ENCODE results near the gene GUSB.
"Not testable (repeated sequence)": the region's sequence is repeated elsewhere in the genome, so short reads cannot be mapped to it uniquely, and the experiment has no call there.

The GUSB gene

DNA sequence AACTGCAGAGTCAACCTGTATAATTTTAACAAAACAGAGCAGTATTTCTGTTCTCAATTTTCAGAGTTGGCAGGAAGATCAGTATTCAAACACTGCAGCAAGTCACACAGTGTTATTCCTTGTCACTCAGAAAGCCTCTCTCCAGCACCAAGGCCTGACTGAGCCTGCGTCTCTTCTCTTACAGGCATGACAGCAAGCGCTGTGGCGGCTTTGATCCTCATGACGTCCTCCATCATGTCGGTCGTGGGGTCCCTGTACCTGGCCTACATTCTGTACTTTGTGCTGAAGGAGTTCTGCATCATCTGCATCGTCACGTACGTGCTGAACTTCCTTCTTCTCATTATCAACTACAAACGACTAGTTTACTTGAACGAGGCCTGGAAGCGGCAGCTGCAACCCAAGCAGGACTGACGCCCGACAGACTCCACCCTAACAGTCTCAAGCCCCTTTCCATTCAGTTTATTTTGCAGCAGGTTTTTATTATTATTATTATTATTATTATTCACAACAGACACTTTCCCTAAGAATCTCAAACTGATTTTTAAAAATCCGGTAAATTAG, 28.0 kb downstream of the GUSB start:
- H3K4me3 ChIP-seq (ENCODE audit: control insufficient read depth in 1 of 7, extremely low read depth in 1 of 7, insufficient read depth in 4 of 7, low read depth in 2 of 7, low read length in 6 of 7) = no peak overlapping the region
- CTCF ChIA-PET = interaction anchor here (1.1 kb wide), 1 partner anchor 26 kb away, joined by 3 read pairs; no protein-coding TSS in a partner anchor
- H3K9me3 ChIP-seq (ENCODE audit: control extremely low read depth in 1 of 5, control insufficient read depth in 4 of 5, insufficient read depth in 2 of 5, low read depth in 1 of 5, low read length in 4 of 5) = no peaks in the 10 kb centered on the region
- H3K36me3 ChIP-seq (ENCODE audit: control insufficient read depth in 4 of 4, insufficient read depth in 4 of 4, low read length in 3 of 4) = peaks cover 15 to 46% (median 22%) of the 10 kb centered on the region in 4 experiments
- 79% methylated on average over 9 of the region's 15 CpGs for whole genome bisulfite sequencing (ENCODE audit: insufficient coverage)
- no peaks in the 10 kb centered on the region for H3K27me3 ChIP-seq (replicated peaks in 2 of 5; ENCODE audit: control insufficient read depth in 4 of 5, insufficient read depth in 5 of 5, low read length in 4 of 5)
- peak overlapping the region in 1 of 2 experiments; percentile 60 for H3K27ac ChIP-seq (ENCODE audit: insufficient read depth in 1 of 2, low read depth in 1 of 2, low read length in 2 of 2, poor library complexity in 1 of 2, severe bottlenecking in 2 of 2)
- POLR2A ChIA-PET = no interaction called here
- H3K4me1 ChIP-seq (ENCODE audit: control extremely low read depth in 1 of 4, control insufficient read depth in 4 of 4, insufficient read depth in 4 of 4, low read length in 3 of 4) = peaks cover 0 to 19% (median 6%) of the 10 kb centered on the region in 4 experiments
- DNase-seq = peak in 2 of 3 donors; percentile 13 to 40

- DNase-seq = peak; percentile 40 to 78 (median 66)
- ChIA-PET CTCF (interaction anchor here (0.6 to 1.1 kb wide), 2 partner anchors 25 to 919 kb away, joined by 3 read pairs; no protein-coding TSS in a partner anchor), POLR2A (no interaction called here)
- no peaks in the 10 kb centered on the region for H3K27me3 ChIP-seq (replicated peaks in 2 of 5; ENCODE audit: control insufficient read depth in 4 of 5, insufficient read depth in 5 of 5, low read length in 4 of 5)
- H3K36me3 ChIP-seq (ENCODE audit: control insufficient read depth in 4 of 4, insufficient read depth in 4 of 4, low read length in 3 of 4) = peaks cover 12 to 37% (median 19%) of the 10 kb centered on the region in 4 experiments
- no peaks in the 10 kb centered on the region for H3K9me3 ChIP-seq (ENCODE audit: control extremely low read depth in 1 of 5, control insufficient read depth in 4 of 5, insufficient read depth in 2 of 5, low read depth in 1 of 5, low read length in 4 of 5)
- peak overlapping the region in 1 of 2 experiments; percentile 60 for H3K27ac ChIP-seq (ENCODE audit: insufficient read depth in 1 of 2, low read depth in 1 of 2, low read length in 2 of 2, poor library complexity in 1 of 2, severe bottlenecking in 2 of 2)
- H3K4me1 ChIP-seq (ENCODE audit: control extremely low read depth in 1 of 4, control insufficient read depth in 4 of 4, insufficient read depth in 4 of 4, low read length in 3 of 4) = peaks cover 0 to 19% (median 6%) of the 10 kb centered on the region in 4 experiments
- peak overlapping the region in 2 of 7 experiments; percentile 6 to 46 for H3K4me3 ChIP-seq (ENCODE audit: control insufficient read depth in 1 of 7, extremely low read depth in 1 of 7, insufficient read depth in 4 of 7, low read depth in 2 of 7, low read length in 6 of 7)
- 48% methylated on average over 4 of the region's 5 CpGs for WGBS (ENCODE audit: insufficient coverage)
Measured at GRCh38 chr7:65953001-65953720, 28.9 kb downstream of the GUSB start.

- CTCF ChIA-PET = no interaction called here
- POLR2A ChIA-PET = interaction anchor here (0.6 kb wide), 1 partner anchor 1091 kb away, joined by 5 read pairs; no protein-coding TSS in a partner anchor
- DNase-seq = peak in 2 of 3 donors; percentile 46 to 67
Measured at GRCh38 chr7:65951837-65952578, 30.0 kb downstream of the GUSB start.

DNA sequence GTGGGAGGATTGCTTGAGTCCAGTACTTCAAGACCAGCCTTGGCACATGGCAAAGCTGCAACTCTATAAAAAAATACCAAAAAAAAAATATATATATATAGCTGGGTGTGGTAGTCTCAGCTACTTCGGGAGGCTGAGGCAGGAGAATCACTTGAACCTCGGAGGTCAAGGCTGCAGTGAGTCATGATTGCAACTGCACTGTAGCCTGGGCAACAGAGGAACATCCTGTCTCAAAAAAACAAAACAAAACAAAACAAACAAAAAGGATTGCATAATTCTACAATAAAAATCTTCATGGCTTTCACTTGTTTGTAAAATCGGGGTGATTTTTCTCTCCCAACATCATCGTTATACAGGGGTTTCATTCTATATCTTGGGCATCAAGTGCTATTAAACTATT, 35.1 kb downstream of the GUSB start:
- ChIA-PET CTCF (no interaction called here), POLR2A (no interaction called here)
- 100% methylated on average over 2 of the region's 4 CpGs for WGBS (ENCODE audit: insufficient coverage)
- Histone ChIP-seq H3K4me1 (ENCODE audit: control extremely low read depth in 1 of 4, control insufficient read depth in 4 of 4, insufficient read depth in 4 of 4, low read length in 3 of 4) (peaks cover 0 to 3% (median 0%) of the 10 kb centered on the region in 4 experiments), H3K4me3 (ENCODE audit: control insufficient read depth in 1 of 7, extremely low read depth in 1 of 7, insufficient read depth in 4 of 7, low read depth in 2 of 7, low read length in 6 of 7) (no peak overlapping the region), H3K27ac (ENCODE audit: insufficient read depth in 1 of 2, low read depth in 1 of 2, low read length in 2 of 2, poor library complexity in 1 of 2, severe bottlenecking in 2 of 2) (peak overlapping the region in 1 of 2 experiments; percentile 49), H3K27me3 (replicated peaks in 2 of 5; ENCODE audit: control insufficient read depth in 4 of 5, insufficient read depth in 5 of 5, low read length in 4 of 5) (no peaks in the 10 kb centered on the region), H3K9me3 (ENCODE audit: control extremely low read depth in 1 of 5, control insufficient read depth in 4 of 5, insufficient read depth in 2 of 5, low read depth in 1 of 5, low read length in 4 of 5) (no peaks in the 10 kb centered on the region), H3K36me3 (ENCODE audit: control insufficient read depth in 4 of 4, insufficient read depth in 4 of 4, low read length in 3 of 4) (peaks cover 0 to 3% (median under 1%) of the 10 kb centered on the region in 4 experiments)
- peak; percentile 16 to 64 (median 49) for DNase-seq

More at GRCh38 chr7:65951837-65952578, 30.0 kb downstream of the GUSB start:
- H3K27me3 ChIP-seq (replicated peaks in 2 of 5; ENCODE audit: control insufficient read depth in 4 of 5, insufficient read depth in 5 of 5, low read length in 4 of 5) = no peaks in the 10 kb centered on the region
- 96% methylated on average over 8 of the region's 9 CpGs for WGBS (ENCODE audit: insufficient coverage)
- no peaks in the 10 kb centered on the region for H3K9me3 ChIP-seq (ENCODE audit: control extremely low read depth in 1 of 5, control insufficient read depth in 4 of 5, insufficient read depth in 2 of 5, low read depth in 1 of 5, low read length in 4 of 5)
- no peak overlapping the region for H3K4me3 ChIP-seq (ENCODE audit: control insufficient read depth in 1 of 7, extremely low read depth in 1 of 7, insufficient read depth in 4 of 7, low read depth in 2 of 7, low read length in 6 of 7)
- H3K4me1 ChIP-seq (ENCODE audit: control extremely low read depth in 1 of 4, control insufficient read depth in 4 of 4, insufficient read depth in 4 of 4, low read length in 3 of 4) = peaks cover 0 to 19% (median 6%) of the 10 kb centered on the region in 4 experiments
- peaks cover 12 to 32% (median 19%) of the 10 kb centered on the region in 4 experiments for H3K36me3 ChIP-seq (ENCODE audit: control insufficient read depth in 4 of 4, insufficient read depth in 4 of 4, low read length in 3 of 4)
- H3K27ac ChIP-seq (ENCODE audit: insufficient read depth in 1 of 2, low read depth in 1 of 2, low read length in 2 of 2, poor library complexity in 1 of 2, severe bottlenecking in 2 of 2) = peak overlapping the region in 1 of 2 experiments; percentile 60

- CTCF ChIA-PET; H3K27ac ChIP-seq (ENCODE audit: insufficient read depth in 1 of 2, low read depth in 1 of 2, low read length in 2 of 2, poor library complexity in 1 of 2, severe bottlenecking in 2 of 2); H3K27me3 ChIP-seq (replicated peaks in 2 of 5; ENCODE audit: control insufficient read depth in 4 of 5, insufficient read depth in 5 of 5, low read length in 4 of 5); POLR2A ChIA-PET; H3K9me3 ChIP-seq (ENCODE audit: control extremely low read depth in 1 of 5, control insufficient read depth in 4 of 5, insufficient read depth in 2 of 5, low read depth in 1 of 5, low read length in 4 of 5); H3K4me1 ChIP-seq (ENCODE audit: control extremely low read depth in 1 of 4, control insufficient read depth in 4 of 4, insufficient read depth in 4 of 4, low read length in 3 of 4); DNase-seq; H3K36me3 ChIP-seq (ENCODE audit: control insufficient read depth in 4 of 4, insufficient read depth in 4 of 4, low read length in 3 of 4); H3K4me3 ChIP-seq (ENCODE audit: control insufficient read depth in 1 of 7, extremely low read depth in 1 of 7, insufficient read depth in 4 of 7, low read depth in 2 of 7, low read length in 6 of 7): not testable (repeated sequence)
- WGBS (ENCODE audit: insufficient coverage) = no CpG with 5 or more reads among the region's 5 CpGs
Measured at GRCh38 chr7:65945787-65946186, 36.2 kb downstream of the GUSB start.

DNA sequence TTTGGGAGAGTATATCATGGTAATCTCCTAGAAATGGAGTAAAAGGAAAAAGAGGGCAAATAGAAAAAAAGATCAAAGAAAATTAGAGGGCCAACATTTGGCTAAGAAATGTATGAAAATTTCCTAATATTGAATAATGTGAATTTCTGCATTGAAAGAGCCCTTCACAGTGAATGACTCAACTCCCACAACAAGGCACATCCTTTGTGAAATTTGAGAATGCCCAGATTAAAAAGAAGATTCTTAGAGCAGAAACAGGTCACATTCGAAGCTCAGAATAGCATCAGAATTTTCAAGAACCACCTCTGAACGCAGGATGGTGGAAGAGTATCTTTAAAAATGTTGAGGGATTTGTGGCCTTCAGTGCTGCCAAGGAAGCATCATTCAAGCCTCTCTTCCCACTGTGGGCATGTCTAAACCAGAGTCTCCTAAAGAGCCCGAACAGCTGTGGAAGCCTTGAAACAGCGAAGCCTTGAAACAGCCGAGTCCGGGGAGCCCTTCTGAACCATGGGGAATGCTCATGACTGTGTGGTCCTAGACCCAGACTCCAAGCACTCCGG, 43.6 kb downstream of the GUSB start:
- ChIA-PET POLR2A (no interaction called here), CTCF (no interaction called here)
- Histone ChIP-seq H3K27ac (ENCODE audit: insufficient read depth in 1 of 2, low read depth in 1 of 2, low read length in 2 of 2, poor library complexity in 1 of 2, severe bottlenecking in 2 of 2) (no peak overlapping the region), H3K4me3 (ENCODE audit: control insufficient read depth in 1 of 7, extremely low read depth in 1 of 7, insufficient read depth in 4 of 7, low read depth in 2 of 7, low read length in 6 of 7) (no peak overlapping the region), H3K4me1 (ENCODE audit: control extremely low read depth in 1 of 4, control insufficient read depth in 4 of 4, insufficient read depth in 4 of 4, low read length in 3 of 4) (no peaks in the 10 kb centered on the region), H3K36me3 (ENCODE audit: control insufficient read depth in 4 of 4, insufficient read depth in 4 of 4, low read length in 3 of 4) (peaks cover 4 to 19% (median 10%) of the 10 kb centered on the region in 4 experiments), H3K9me3 (ENCODE audit: control extremely low read depth in 1 of 5, control insufficient read depth in 4 of 5, insufficient read depth in 2 of 5, low read depth in 1 of 5, low read length in 4 of 5) (peaks cover 0 to 4% (median 0%) of the 10 kb centered on the region in 5 experiments), H3K27me3 (replicated peaks in 2 of 5; ENCODE audit: control insufficient read depth in 4 of 5, insufficient read depth in 5 of 5, low read length in 4 of 5) (no peaks in the 10 kb centered on the region)
- WGBS (ENCODE audit: insufficient coverage) = 97% methylated on average over 7 of the region's 7 CpGs
- no peak for DNase-seq

All from common myeloid progenitor, CD34-positive (primary cell).